ENCODE results near the gene PLA2G4F. TPM values are rescaled to one million over a fixed set of nuclear protein-coding genes. Genes with fewer than 3 reads are reported as not detected.

PLA2G4F gene
- total RNA-seq, 3 donors from 2014 or later (not counting 1 experiment from before 2014, with no cell fraction given) = not detected

- Histone ChIP-seq H3K27ac (ENCODE audit: low read length) (no peak overlapping the region), H3K4me3 (ENCODE audit: low read length) (no peak overlapping the region), H3K9me3 (ENCODE audit: control insufficient read depth, insufficient read depth, low read length) (no peaks in the 10 kb centered on the region), H3K27me3 (ENCODE audit: control insufficient read depth, insufficient read depth, low read length) (no peaks in the 10 kb centered on the region), H3K4me1 (ENCODE audit: control insufficient read depth, insufficient read depth, low read length) (peaks cover 7% of the 10 kb centered on the region), H3K36me3 (ENCODE audit: control insufficient read depth, insufficient read depth, low read length) (no peaks in the 10 kb centered on the region)
- no peak for TF ChIP-seq CTCF (IDR thresholded peaks at IDR 0.05)
- H3K4me3 Mint-ChIP-seq = no peak overlapping the region
- no peak overlapping the region for H3K27ac Mint-ChIP-seq
- no peaks in the 10 kb centered on the region for H3K36me3 Mint-ChIP-seq
- peaks cover 6 to 17% of the 10 kb centered on the region in 2 donors for H3K27me3 Mint-ChIP-seq (ENCODE audit: low read depth in 2 of 2)
- 90% methylated on average over 3 of the region's 5 CpGs for WGBS (ENCODE audit: insufficient coverage)
- intact Hi-C loops (cut with micrococcal nuclease) = no loop called here
- DNase-seq (no peak), ATAC-seq (no peak)
- no peaks in the 10 kb centered on the region for H3K4me1 Mint-ChIP-seq
- no peaks in the 10 kb centered on the region for H3K9me3 Mint-ChIP-seq
Measured at GRCh38 chr15:42097018-42097417, 59.4 kb downstream of the PLA2G4F start.

- WGBS (ENCODE audit: insufficient coverage) = 83% methylated on average over 6 of the region's 6 CpGs
- Mint-ChIP-seq H3K27ac (no peak within 1 kb of the TSS), H3K36me3 (no peaks in the 10 kb centered on the region), H3K27me3 (ENCODE audit: low read depth in 2 of 2) (peaks cover 11 to 17% of the 10 kb centered on the region in 2 donors), H3K9me3 (no peaks in the 10 kb centered on the region), H3K4me1 (no peaks in the 10 kb centered on the region), H3K4me3 (no peak within 1 kb of the TSS)
- no peaks in the 10 kb centered on the region for H3K27me3 ChIP-seq (ENCODE audit: control insufficient read depth, insufficient read depth, low read length)
- H3K27ac ChIP-seq (ENCODE audit: low read length) = no peak within 1 kb of the TSS
- ATAC-seq (no peak), DNase-seq (no peak)
- intact Hi-C loops (cut with micrococcal nuclease) = no loop called here
- H3K4me3 ChIP-seq (ENCODE audit: low read length) = no peak within 1 kb of the TSS
- no peak for TF ChIP-seq CTCF (IDR thresholded peaks at IDR 0.05)
- H3K9me3 ChIP-seq (ENCODE audit: control insufficient read depth, insufficient read depth, low read length) = no peaks in the 10 kb centered on the region
- no peaks in the 10 kb centered on the region for H3K36me3 ChIP-seq (ENCODE audit: control insufficient read depth, insufficient read depth, low read length)
- no peaks in the 10 kb centered on the region for H3K4me1 ChIP-seq (ENCODE audit: control insufficient read depth, insufficient read depth, low read length)
Measured at GRCh38 chr15:42094512-42094963, 61.9 kb downstream of the PLA2G4F start, which contains the start of gene PLA2G4D. PLA2G4D (minus strand) TSS chr15:42094562; CDS start chr15:42094459, 103 bp downstream.

GRCh38 chr15:42093966-42094365 lies 62.5 kb downstream of the PLA2G4F start:
- no peak for TF ChIP-seq CTCF (IDR thresholded peaks at IDR 0.05)
- Mint-ChIP-seq H3K4me1 (no peaks in the 10 kb centered on the region), H3K27ac (no peak overlapping the region), H3K4me3 (no peak overlapping the region), H3K36me3 (no peaks in the 10 kb centered on the region), H3K27me3 (ENCODE audit: low read depth in 2 of 2) (peaks cover 13 to 14% of the 10 kb centered on the region in 2 donors), H3K9me3 (no peaks in the 10 kb centered on the region)
- DNase-seq (no peak), ATAC-seq (no peak)
- no peaks in the 10 kb centered on the region for H3K9me3 ChIP-seq (ENCODE audit: control insufficient read depth, insufficient read depth, low read length)
- no peaks in the 10 kb centered on the region for H3K4me1 ChIP-seq (ENCODE audit: control insufficient read depth, insufficient read depth, low read length)
- WGBS (ENCODE audit: insufficient coverage) = 72% methylated on average over 5 of the region's 7 CpGs
- intact Hi-C loops (cut with micrococcal nuclease) = no loop called here
- no peaks in the 10 kb centered on the region for H3K27me3 ChIP-seq (ENCODE audit: control insufficient read depth, insufficient read depth, low read length)
- H3K36me3 ChIP-seq (ENCODE audit: control insufficient read depth, insufficient read depth, low read length) = no peaks in the 10 kb centered on the region
- no peak overlapping the region for H3K4me3 ChIP-seq (ENCODE audit: low read length)
- H3K27ac ChIP-seq (ENCODE audit: low read length) = no peak overlapping the region

Measured in natural killer cell (primary cell).